Measurements from ENCODE around the gene WDR6. TPM values are rescaled to one million over a fixed set of nuclear protein-coding genes. Genes with fewer than 3 reads are reported as not detected.

The WDR6 gene
- total and polyA plus RNA-seq, 2 experiments from 2014 or later = 76.5 to 156 TPM

GRCh38 chr3:49034650-49035049 lies 27.5 kb downstream of the WDR6 start (continued):
- no peak for TF ChIP-seq ZNF462 (CRISPR knock-in tag; IDR thresholded peaks at IDR 0.05)

- H3K4me1 ChIP-seq (ENCODE audit: insufficient read depth) = no peaks in the 10 kb centered on the region
- H3K27ac ChIP-seq (ENCODE audit: low read depth) = no peak overlapping the region
- peaks cover 39% of the 10 kb centered on the region for H3K36me3 ChIP-seq (ENCODE audit: insufficient read depth)
- H2AFZ ChIP-seq = no peak overlapping the region
- H4K20me1 ChIP-seq (replicated peaks; ENCODE audit: insufficient read depth) = peaks cover 8% of the 10 kb centered on the region
- no peaks in the 10 kb centered on the region; the same call in 1 of the 2 replicates for H3K79me2 ChIP-seq (replicated peaks; ENCODE audit: insufficient read depth)
- Mint-ChIP-seq H3K4me1 (no peaks in the 10 kb centered on the region), H3K27ac (no peak overlapping the region), H3K4me3 (no peak overlapping the region), H3K36me3 (ENCODE audit: low read depth) (peaks cover 58% of the 10 kb centered on the region), H3K27me3 (ENCODE audit: insufficient read depth, low read depth, poor library complexity) (peaks cover 4% of the 10 kb centered on the region), H3K9me3 (no peaks in the 10 kb centered on the region)
- no peaks in the 10 kb centered on the region for H3K27me3 ChIP-seq (ENCODE audit: insufficient read depth)
- TF ChIP-seq EZH2phosphoT487 (IDR thresholded peaks at IDR 0.05; ENCODE audit: unreplicated experiment) (no peak), STAT1 (IDR thresholded peaks at IDR 0.05; ENCODE audit: unreplicated experiment) (no peak), CREB1 (CRISPR knock-in tag; IDR thresholded peaks at IDR 0.05; ENCODE audit: low read depth) (no peak), POLR2AphosphoS5 (IDR thresholded peaks at IDR 0.05; ENCODE audit: low read depth) (no peak), NANOG (IDR thresholded peaks at IDR 0.05; ENCODE audit: borderline replicate concordance) (no peak), ZNF331 (CRISPR knock-in tag; IDR thresholded peaks at IDR 0.05; ENCODE audit: low read depth) (no peak), REST (IDR thresholded peaks at IDR 0.05; ENCODE audit: unreplicated experiment) (no peak), ETS1 (IDR thresholded peaks at IDR 0.05) (no peak), JUNB (IDR thresholded peaks at IDR 0.05; ENCODE audit: unreplicated experiment) (no peak), ZNF114 (CRISPR knock-in tag; IDR thresholded peaks at IDR 0.05) (no peak)
- H3F3A ChIP-seq (replicated peaks; ENCODE audit: low read depth) = peaks cover 41% of the 10 kb centered on the region
- H3K9me2 ChIP-seq (ENCODE audit: insufficient read depth) = no peaks in the 10 kb centered on the region
- H3K4me3 ChIP-seq = no peak overlapping the region
- ATAC-seq (no peak), DNase-seq (ENCODE audit: low spot score) (no peak)
- H3K4me2 ChIP-seq = no peak overlapping the region
Measured at GRCh38 chr3:49035281-49035680, 28.1 kb downstream of the WDR6 start.
